Measurements from ENCODE around the gene TRIM41. TPM values are rescaled to one million over a fixed set of nuclear protein-coding genes. Genes with fewer than 3 reads are reported as not detected.

TRIM41 gene
- total and polyA plus RNA-seq, 9 of the 15 experiments (the other 6 are each of a cell fraction or from before 2014, with no cell fraction given) = 1.8 to 47.6 (median 20.9) TPM

GRCh38 chr5:181184845-181185216 lies 38.2 kb upstream of the TRIM41 start (continued):
- peak; percentile 39; the same call in 1 of the 2 replicates for TF ChIP-seq ARID1B (IDR thresholded peaks at IDR 0.05)
- no peak for TF ChIP-seq ZNF717 (CRISPR knock-in tag; IDR thresholded peaks at IDR 0.05)
- TF ChIP-seq ZFX (CRISPR knock-in tag; IDR thresholded peaks at IDR 0.05) = peak; percentile 65
- peak; percentile 47; the same call in 1 of the 2 replicates for TF ChIP-seq ZKSCAN8 (CRISPR knock-in tag; IDR thresholded peaks at IDR 0.05)
- no peak for TF ChIP-seq ZNF232 (CRISPR knock-in tag; IDR thresholded peaks at IDR 0.05)
- TF ChIP-seq GTF2E2 (tag; IDR thresholded peaks at IDR 0.05) = 0 out of 2 replicates have a peak, but pooled peaks have one; percentile 20
- TF ChIP-seq SRF (CRISPR knock-in tag; IDR thresholded peaks at IDR 0.05) = 0 out of 4 replicates have a peak, but pooled peaks of 1 of the 2 experiments have one; percentile 27
- TF ChIP-seq DPF2 (IDR thresholded peaks at IDR 0.05) = peak; percentile 69
- peak; percentile 45; the same call in 1 of the 2 replicates for TF ChIP-seq SMARCA4 (IDR thresholded peaks at IDR 0.05)
- TF ChIP-seq, protein P1, sequence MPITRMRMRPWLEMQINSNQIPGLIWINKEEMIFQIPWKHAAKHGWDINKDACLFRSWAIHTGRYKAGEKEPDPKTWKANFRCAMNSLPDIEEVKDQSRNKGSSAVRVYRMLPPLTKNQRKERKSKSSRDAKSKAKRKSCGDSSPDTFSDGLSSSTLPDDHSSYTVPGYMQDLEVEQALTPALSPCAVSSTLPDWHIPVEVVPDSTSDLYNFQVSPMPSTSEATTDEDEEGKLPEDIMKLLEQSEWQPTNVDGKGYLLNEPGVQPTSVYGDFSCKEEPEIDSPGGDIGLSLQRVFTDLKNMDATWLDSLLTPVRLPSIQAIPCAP (CRISPR knock-in tag; IDR thresholded peaks at IDR 0.05; ENCODE audit: borderline replicate concordance) = no peak
- peak; percentile 20; the same call in 1 of the 2 replicates for TF ChIP-seq THRAP3 (IDR thresholded peaks at IDR 0.05; ENCODE audit: borderline replicate concordance)
- TF ChIP-seq, protein P2, sequence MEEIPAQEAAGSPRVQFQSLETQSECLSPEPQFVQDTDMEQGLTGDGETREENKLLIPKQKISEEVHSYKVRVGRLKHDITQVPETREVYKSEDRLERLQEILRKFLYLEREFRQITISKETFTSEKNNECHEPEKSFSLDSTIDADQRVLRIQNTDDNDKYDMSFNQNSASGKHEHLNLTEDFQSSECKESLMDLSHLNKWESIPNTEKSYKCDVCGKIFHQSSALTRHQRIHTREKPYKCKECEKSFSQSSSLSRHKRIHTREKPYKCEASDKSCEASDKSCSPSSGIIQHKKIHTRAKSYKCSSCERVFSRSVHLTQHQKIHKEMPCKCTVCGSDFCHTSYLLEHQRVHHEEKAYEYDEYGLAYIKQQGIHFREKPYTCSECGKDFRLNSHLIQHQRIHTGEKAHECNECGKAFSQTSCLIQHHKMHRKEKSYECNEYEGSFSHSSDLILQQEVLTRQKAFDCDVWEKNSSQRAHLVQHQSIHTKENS (CRISPR knock-in tag; IDR thresholded peaks at IDR 0.05) = no peak
- peak; percentile 78 for TF ChIP-seq SUPT5H (IDR thresholded peaks at IDR 0.05)
- TF ChIP-seq SMARCE1 (IDR thresholded peaks at IDR 0.05) = peak; percentile 40; the same call in 1 of the 2 replicates

Measured in K562 (cell line).